T-helper 9 cell (primary cell): Measurements from ENCODE around the gene EXOC6B.

ENCODE experiments used
- DNase-seq: peaks from one replicate; pipeline ENCODE4 v3.0.0-alpha.2; 2020

Gene EXOC6B

DNA sequence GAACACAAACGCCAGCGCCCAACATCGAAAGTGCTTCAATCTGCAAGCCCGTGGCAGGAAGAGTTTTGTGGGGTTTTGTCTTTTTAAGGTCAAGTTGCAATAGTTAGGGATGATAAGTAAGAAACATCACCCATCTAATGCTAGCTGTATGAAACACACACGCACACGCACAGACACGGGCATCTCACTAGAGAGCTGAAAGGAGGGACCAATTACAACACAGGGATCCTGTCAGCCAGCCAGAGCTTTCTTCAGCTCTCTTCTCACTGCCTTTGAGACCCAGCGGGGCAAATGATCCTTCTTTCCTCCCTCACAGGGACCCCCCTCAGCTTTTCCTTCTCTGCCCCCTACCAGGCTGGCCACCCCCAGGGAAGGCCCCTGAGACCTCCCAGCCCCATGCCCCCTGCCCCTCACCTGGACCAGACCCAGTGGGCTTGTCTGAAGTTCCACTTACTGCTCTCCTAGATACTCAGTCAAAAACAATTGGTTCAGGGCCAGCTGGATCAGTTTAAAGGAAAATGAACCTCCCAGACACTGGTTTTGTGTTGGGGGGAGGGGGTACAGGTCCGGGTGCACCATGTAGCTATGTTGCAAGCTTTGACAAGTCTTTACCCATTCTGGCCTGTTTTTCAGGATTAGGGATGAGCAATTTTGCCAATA lies 696.0 kb downstream of the EXOC6B start:
- no peak for DNase-seq

DNA sequence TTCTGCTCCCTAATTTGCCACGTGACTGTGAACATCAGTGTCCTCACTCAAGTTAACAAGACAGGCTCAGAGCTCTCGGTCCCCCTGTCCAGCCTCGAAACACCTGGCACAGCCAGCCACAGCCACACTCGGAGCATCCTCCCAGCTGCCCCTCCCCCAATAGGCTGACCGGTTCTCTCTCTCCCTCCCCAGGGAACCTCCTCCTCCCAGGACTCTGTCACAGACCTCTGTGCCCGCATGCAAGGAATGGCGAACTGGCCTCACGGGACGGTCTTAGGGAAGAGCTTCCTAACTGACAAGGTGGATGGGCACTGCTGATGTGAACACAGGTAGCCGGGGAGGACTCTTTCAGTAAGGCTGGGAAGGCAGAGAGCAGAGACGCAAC lies 697.0 kb downstream of the EXOC6B start:
- DNase-seq: no peak

DNA sequence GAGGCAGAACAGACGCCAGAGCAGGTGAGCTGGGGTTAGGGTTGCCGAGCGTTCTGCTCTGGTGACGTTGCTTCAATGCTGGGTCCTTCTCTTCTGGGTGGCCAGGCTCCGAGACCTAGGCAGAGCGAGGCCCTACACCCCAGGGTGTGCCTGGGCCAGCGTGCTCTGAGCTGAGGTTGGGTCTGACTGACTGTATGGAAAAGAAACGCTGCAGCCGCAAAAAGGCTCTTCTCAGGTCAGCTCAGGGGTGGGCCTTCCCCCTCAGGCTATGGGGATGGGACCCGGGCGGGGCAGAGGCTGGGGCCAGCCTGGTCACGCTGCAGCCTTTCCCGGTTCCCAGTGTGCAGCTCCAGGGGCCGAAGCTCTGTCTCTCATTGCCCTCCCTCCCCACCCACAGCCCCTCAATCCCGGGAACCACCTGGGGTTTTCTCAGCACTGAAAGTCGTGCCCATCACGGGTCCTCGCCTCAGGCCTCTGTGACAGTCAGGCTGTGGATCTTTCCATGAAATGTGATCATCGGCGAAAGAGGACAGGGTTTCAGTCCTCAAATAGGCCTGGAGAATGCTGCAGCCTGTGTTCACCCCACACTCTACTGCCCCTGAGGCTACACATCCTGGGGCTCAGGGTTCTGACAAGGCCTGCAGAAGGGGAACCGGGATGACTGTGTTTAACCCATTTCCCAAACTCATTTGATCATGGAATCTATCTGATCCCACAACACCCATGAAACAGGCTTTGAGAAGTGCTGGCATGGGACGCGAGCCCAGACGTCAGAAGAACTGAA lies 697.6 kb downstream of the EXOC6B start:
- no peak for DNase-seq

DNA sequence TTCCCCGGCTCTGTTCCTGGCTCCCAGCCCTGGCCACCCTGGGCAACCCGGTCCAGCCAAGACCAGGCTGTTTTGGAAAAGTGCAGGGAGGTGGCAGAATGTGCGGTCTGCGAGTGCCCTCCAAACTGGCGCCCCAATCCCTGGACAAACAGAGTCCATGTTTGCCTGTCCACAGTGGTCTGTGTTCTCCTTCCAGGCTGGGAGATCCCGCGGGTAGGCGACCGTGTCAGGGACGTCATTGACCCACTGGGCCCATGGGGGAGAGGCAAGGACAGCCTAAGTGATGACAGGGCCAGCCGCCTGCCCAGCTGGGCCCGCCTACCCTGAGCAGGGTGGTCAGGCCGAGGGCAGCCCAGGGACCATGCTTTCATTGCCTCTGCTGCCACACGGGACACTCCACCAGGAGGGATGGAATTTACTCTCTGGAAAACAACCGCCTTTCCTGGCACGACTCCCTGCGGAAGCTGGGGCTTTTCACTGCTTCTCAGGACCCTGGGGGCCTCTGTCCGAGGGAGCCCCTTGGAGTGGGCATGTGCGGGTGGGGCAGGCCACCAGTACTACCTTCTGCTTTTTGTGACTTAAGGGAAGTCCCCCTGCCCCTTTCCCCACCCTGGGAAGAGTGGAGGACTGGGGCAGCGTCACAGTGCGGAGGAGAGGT lies 698.3 kb downstream of the EXOC6B start:
- DNase-seq: no peak

DNA sequence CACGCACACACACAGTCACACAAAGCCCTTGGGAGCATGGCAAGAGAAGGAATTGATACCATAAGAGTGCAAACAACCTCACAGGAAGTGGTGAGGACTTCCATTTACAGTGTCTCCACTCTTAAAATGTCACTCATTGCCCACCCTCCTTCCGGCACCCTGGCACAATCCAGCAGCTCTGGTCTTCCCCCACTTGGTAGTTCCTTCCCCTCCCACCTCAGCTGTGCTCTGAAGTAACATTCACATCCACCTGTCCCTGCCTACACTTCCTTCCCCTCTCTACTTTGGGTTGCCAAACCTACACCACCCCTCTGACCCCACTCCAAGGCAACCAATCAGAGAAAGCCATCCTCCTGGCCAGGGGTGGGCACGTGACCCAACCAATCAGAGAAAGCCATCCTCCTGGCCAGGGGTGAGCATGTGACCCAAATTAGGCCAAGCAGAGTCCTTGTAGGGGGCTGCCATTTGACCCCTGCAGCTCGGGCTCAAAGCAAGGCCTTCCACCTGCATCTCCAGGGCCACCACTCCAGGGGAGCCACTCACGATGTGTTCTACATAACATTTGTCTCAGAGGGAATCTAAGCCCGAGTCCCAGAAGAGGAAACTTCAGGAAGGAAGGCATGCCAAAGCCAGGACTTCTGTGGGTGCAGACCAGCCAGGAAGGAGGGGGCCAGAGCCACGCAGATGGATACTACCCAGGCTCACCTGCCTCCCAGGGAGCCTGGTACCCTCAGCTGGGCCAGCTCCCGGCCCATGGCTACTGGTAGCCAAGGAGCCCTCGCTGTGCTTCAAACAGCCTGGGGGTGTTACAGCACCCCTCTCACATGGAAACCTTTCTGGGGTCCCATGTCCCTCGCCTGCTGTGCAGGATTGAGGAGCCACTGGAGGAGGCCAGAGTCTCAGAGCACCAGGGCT lies 699.4 kb downstream of the EXOC6B start:
- DNase-seq: no peak
